HG03175 (cell line): ENCODE data around the gene IP6K2.
"Not testable (repeated sequence)": the region's sequence is repeated elsewhere in the genome, so short reads cannot be mapped to it uniquely, and the experiment has no call there.

Experiments used
- ATAC-seq: cut with Tn5 transposase; IDR thresholded peaks from one replicate; pipeline ENCODE4 v1.9.1; 2021; ENCODE audit warnings: mild to moderate bottlenecking, moderate library complexity; ENCODE audit not compliant: unreplicated experiment

The IP6K2 gene

GRCh38 chr3:48733752-48734518 is 16.9 kb upstream of the IP6K2 start:
- ATAC-seq, result not testable (repeated sequence)

GRCh38 chr3:48727511-48727910 is 10.5 kb upstream of the IP6K2 start:
- ATAC-seq, result no peak

GRCh38 chr3:48725185-48725855 is 8.3 kb upstream of the IP6K2 start:
- ATAC-seq, result not testable (repeated sequence)

- ATAC-seq, result no peak
Measured at GRCh38 chr3:48723725-48724124, 6.7 kb upstream of the IP6K2 start.

- not testable (repeated sequence) for ATAC-seq
Measured at GRCh38 chr3:48723293-48723692, 6.3 kb upstream of the IP6K2 start.

GRCh38 chr3:48716508-48716981 is 476 bp downstream of the IP6K2 start:
- ATAC-seq, result no peak

- no peak for ATAC-seq
Measured at GRCh38 chr3:48715174-48715800, 1.7 kb downstream of the IP6K2 start.

- ATAC-seq, result no peak
Measured at GRCh38 chr3:48711727-48712126, 5.3 kb downstream of the IP6K2 start.

- no peak for ATAC-seq
Measured at GRCh38 chr3:48709051-48709461, 8.0 kb downstream of the IP6K2 start.

GRCh38 chr3:48708481-48708889 is 8.5 kb downstream of the IP6K2 start:
- no peak for ATAC-seq

- no peak for ATAC-seq
Measured at GRCh38 chr3:48707157-48707556, 9.9 kb downstream of the IP6K2 start.

- no peak for ATAC-seq
Measured at GRCh38 chr3:48702320-48702920, 14.6 kb downstream of the IP6K2 start.

GRCh38 chr3:48700731-48701405 is 16.2 kb downstream of the IP6K2 start:
- ATAC-seq, result no peak

GRCh38 chr3:48698891-48699290 is 18.1 kb downstream of the IP6K2 start:
- no peak for ATAC-seq

- ATAC-seq, result no peak
Measured at GRCh38 chr3:48697952-48698351, 19.1 kb downstream of the IP6K2 start.

- ATAC-seq, result no peak
Measured at GRCh38 chr3:48696601-48697000, 20.4 kb downstream of the IP6K2 start.

- ATAC-seq, result no peak
Measured at GRCh38 chr3:48696156-48696555, 20.9 kb downstream of the IP6K2 start.

GRCh38 chr3:48695393-48695753 is 21.6 kb downstream of the IP6K2 start:
- ATAC-seq, result no peak

GRCh38 chr3:48694610-48695392 is 22.2 kb downstream of the IP6K2 start:
- ATAC-seq, result no peak

GRCh38 chr3:48693826-48694225 is 23.2 kb downstream of the IP6K2 start:
- ATAC-seq, result no peak
